Measurements from ENCODE around the gene GRP.

Gene GRP

DNA sequence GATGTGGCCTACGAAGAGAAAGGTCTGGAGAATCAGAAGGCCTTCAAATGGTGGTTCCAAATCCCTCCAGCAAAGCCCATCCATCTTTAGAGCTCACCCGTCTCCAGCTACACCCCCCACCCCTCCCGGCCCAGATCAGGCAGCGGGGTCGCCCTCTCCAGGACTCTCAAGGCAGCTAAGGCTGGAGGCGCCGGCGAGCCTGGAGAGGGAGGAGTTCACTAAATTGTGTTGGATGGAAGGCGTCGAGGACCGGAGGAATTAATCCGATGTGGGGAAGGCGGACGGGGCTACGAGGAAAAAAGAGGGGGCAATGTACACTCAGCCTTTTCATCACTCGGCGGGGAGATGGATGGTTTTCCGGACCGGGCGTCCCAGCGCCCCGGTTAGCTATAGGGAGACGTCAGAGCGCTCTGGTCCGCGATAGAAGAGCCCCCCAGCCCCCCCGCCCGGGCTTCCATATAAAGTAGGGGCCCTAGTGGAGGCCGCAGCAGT, at the start of gene GRP:
TSS of gene GRP (plus strand) at position 487 of the 492 bp plus-strand sequence. CDS start 108 bp downstream, outside the sequence.
- no peak for DNase-seq (ENCODE audit: low read depth)

DNA sequence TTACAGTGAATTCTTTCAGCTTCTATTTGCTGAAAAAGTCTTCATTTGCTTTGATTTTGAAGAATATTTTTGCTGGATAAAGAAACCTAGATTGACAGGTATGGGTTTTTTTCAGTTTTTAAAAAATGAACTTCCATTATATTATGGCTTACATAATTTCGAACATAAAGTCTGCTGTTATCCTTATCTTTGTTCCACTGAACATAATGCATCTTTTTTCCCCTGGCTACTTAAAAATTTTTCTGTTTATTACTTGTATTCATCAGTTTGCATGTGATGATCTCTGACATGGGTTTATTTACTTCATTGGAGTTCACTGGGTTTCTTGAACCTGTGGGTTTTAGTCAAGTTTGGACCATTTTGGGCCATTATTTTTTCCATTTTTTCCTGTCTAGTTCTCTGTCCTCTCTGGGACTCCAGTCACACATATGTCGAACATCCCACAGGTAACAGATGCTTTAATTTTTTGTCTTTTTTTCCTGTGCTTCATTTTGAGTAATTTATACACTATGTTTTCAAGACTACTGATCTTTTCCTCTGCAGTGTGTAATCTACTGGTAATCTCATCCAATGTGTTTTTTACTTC, 47.2 kb upstream of the GRP start:
- no peak for DNase-seq (ENCODE audit: low read depth)

DNA sequence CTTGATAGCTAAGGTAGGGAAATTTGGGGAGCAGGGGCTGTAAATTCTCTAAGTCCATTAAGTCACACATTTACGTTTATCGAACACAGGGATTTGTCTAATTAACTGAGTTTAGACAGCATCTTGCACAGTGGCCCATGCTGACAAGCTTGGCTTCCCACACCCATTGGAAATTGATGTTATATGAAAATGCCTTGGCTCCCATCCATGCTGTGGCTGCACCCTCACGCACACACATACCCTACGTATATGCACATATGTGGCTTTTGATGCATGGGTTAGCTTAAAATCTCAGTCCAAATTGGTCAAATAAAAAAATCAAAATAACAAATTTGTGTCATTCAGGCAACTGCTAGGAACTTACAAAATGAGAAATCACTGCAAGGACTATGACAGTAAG, 42.5 kb upstream of the GRP start:
- DNase-seq (ENCODE audit: low read depth) = no peak

DNA sequence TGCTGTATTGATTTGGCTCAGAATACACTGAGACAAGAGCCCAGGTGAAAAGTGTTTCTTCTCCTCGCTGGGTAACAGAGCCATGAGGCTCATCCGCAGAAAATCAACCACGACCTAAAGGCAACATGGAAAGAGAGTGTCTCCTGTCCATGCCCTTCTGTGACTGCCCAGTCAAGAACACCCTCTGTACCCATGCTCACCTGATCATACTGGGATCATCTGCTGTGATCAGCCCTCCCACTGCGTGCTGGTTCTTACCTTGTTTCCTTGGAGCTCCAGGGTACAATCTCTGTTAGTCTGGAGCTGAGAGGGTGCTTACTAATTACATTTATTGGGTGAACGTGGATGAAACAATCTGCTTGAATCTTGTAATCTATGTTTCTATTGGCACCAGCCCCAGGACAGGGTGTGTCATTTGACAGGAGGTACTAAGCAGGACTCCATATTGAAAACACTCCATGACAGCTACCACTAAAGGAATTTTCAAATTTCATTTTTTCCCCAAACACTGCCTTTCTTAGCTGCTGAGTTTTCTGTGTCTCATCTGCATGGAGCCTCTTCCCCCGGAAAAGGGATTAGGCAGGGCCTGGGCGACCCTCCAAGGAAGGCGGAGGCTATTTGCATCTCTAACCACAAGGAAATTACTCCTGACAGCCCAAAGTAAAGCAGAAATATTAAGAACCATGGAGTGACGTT, 39.7 kb upstream of the GRP start:
- no peak for DNase-seq (ENCODE audit: low read depth)

DNA sequence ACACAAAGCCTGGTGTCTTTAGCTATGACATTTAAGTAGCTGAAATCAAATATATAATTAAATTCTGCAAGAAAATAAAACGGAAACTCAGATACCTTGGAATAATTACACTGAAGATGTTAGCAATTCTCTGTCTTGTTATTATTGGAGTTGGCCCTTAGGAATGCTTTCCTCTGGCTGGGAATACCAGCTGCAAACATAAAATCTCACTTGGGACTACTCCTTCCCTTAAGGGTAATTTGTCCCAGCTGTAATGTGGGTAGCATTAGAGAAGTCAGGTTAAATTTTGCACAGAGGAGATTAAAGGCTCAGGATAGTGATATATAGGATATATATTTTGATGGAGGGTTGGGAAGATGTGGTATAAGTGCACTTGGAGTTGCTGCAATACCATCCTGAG, 37.3 kb upstream of the GRP start:
- DNase-seq (ENCODE audit: low read depth) = no peak

DNA sequence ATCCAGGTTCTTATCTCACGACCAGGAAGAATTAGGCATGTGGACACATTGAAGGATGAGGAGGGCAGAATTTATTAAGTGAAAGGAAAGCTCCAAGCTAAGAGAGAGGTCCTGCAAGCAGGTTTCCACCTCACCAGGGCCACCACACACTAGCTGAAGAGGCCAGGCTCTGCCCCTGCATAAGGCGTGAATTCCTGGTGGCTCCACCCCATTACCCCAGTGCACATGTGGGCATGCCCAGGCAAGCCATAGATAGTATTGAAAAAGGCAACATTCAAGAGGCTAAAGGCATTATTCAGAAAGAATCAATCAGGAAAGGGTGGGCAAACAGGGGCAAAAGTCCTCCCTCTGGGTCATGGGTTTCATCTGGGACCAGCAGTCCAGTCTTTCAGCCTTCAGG, 30.9 kb upstream of the GRP start:
- DNase-seq (ENCODE audit: low read depth) = no peak

DNA sequence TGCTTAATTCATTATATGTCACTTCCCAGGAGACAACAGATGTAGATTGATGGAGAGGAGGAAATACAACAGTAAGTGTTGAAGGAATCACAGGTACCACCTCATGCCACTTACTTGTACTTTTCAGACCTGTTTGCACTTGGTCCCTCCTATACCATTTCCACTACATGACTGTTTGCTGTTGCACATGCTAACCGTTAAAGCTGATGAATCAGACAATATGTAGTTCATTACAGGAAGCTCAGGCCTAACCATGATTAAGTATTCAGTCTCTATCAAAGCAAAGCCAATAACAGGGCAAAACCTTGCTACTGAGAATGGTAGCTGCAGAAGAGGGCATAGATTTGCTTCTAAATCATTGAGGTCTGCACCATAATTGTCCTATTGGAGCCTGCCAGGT, 30.2 kb upstream of the GRP start:
- no peak for DNase-seq (ENCODE audit: low read depth)

DNA sequence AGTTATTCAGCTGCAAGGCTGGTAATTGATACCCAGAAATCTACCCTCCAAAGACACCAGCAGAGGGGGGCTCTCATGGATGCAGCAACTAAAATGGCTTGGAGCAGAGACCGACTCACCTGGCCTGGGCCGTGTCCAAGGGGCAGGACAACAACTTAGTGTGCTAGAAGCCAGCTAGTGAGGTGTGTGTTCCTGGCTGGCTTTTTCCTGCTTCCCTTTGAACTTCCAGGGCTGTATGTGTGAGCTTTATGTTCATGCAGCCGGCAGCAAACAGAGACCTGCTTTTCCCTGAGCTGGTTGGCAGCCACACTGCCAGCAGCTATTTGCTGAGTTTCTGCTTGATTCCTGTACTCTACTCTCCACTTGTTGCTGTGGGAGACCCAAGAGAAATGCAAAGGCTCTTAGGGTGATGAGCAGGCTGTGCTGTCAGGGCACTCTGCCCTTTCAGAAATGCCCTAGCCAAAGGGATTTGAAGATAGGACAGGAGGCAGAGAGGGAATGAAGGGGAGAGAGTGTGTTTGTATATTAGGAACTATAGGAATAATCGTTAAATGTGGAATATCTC, 23.7 kb upstream of the GRP start:
- no peak for DNase-seq (ENCODE audit: low read depth)

DNA sequence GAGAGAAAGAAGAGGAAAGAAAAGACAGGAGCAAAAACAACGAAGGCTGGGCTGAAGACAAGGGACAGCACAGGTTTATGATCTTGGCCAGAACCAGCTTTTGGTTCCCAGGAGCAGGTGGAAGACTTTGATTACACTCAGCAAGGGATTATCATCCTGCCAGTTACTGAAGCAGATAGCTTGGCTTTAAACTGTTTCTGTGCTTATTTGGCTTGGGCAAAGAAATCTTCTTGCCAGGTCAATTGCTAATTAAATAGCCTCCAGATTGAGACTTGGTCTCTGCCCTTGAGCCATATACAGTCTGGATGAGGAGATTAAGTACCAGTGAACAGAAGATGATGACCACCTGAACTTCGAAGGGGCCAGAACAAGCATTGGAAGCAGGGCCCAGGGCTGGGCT, 22.3 kb upstream of the GRP start:
- no peak for DNase-seq (ENCODE audit: low read depth)

DNA sequence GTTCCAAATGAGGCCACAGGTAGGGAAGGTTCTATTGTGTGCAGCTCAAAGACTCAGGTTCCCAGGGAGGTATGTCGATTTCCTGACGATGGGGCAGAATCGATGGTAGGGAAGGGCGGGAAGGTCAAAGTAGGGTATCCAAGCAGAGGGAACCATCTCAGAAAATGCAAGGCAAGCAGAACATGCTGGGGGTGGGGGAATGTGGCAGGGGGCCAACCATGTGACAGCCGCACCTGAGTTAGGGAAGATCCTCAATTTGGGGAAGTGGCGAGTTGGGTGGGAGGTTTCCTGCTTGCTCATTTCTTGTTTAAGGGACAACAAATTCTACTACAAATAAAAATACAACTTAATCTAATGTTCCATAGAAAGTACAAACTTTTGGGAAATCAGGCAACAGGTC, 21.7 kb upstream of the GRP start:
- no peak for DNase-seq (ENCODE audit: low read depth)

DNA sequence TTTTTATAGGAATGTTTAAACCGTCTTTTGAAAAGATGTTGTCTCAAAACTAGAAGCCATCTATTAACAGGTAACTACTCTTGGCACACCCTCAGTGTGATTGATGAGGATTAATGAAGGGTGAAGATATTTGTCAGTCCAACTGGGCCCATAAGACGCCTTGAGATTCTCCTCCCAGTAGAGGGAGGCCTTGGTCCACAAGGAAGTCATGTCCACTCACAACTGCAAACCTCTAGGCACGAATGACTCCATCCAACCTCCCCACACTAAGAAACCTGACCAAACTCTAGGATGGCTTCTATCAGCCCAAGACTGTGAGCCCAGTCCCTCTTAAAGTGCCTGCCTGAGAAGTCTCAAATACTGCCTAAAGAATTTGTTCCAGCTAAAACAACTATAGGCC, 19.2 kb upstream of the GRP start:
- no peak for DNase-seq (ENCODE audit: low read depth)

DNA sequence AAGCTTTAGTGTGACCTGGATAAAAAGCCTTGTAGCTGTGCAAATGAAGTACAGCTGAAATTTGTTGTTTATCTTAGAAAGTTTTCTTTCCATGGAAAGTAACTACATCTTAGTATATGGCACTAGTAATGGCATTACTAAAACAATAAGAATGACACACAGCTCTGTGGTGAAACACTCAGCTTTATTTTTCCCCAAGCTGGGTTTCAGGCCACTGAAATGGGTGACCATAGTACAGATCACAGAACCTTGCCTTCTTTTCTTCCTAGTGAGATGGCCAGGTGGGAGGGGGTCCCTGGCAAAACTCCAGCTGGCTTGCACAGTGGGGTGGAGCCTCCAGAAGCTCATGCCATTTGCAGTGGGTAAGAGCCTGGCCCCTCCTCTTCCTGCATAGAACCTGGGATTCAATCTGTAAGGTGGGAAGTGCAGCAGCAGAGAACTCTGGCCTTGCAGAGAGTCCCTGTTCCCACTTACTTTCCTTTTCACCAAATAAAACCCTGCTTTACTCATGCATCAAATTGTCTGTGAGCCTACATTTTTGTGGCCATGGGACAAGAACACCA, 17.6 kb upstream of the GRP start:
- DNase-seq (ENCODE audit: low read depth) = no peak

DNA sequence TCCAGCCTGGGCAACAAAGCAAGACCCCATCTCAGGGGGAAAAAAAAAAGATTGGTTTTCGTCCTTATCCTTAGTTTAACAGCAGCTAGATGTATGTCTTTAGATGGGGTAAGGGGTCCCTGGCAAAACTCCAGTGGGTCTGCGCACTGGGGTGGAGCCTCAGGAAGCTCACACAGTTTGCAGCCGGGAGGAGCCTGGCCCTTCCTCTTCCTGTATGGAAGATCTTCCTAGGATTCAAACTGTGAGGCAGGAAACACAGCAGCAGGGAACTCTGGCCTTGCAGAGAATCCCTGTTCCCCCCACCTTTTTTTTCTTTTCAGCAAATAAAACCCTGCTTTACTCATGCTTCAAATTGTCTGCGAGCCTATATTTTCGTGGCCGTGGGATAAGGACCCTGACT, 12.5 kb upstream of the GRP start:
- no peak for DNase-seq (ENCODE audit: low read depth)

DNA sequence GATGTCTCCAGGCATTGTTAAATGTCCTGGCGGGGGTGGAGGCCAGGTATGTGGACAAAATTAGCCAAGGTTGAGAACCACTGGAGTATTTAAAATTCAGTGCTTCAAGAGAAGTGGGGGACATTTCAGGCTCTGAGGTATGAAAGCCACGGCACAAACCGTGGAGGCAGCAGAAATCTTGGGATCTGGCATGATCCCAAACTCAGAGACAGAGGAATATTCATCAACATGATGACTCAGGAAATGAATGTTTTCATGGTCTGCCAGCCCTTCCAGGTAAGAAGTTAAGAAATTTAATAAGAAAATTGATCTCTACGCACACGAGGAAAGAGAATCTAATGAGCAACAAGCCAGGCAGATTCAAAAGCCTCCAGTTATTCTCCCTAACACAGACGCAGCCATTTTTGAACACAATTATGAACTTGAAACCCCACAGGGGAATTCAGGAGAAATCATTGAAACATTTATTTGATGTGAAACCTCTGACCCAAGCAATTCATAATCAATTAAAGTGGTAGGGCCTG, 11.3 kb upstream of the GRP start:
- no peak for DNase-seq (ENCODE audit: low read depth)

DNA sequence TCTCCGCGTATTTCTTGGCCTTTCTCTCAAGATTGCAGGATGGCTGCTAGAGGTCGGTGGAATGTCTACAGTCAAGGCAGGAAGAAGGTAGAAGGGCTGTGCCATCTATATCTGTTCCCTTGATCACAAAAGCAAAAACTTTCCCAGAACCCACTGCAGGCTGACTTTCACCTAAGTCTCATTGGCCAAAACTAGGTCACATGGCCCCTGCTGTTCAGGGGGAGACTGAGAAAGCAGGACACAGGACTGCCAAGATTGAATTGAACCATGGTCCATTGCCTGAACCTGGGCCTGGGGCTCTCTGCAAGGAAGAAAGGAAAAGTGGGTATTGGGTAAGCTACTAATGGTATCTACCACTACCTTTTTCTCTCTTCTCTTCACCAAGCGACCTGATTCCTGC, 9.7 kb upstream of the GRP start:
- DNase-seq (ENCODE audit: low read depth) = no peak

DNA sequence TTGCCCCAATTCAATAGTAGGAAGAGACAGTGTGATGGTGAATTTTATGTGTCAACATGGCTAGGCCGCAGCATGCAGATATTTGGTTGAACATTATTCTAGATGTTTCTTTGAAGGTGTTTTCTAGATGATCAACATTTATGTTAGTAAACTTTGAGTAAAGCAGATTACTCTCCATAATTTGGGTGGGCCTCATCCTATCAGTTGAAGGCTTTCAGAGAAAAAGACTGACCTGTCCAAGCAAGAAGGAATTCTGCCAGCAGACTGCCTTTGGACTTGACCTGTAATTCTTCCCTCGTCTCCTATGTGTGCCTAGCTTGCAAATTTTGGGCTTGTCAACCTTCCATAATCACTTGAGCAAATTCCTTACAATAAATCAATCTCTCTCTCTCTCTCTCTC, 8.3 kb upstream of the GRP start:
- DNase-seq (ENCODE audit: low read depth) = no peak

DNA sequence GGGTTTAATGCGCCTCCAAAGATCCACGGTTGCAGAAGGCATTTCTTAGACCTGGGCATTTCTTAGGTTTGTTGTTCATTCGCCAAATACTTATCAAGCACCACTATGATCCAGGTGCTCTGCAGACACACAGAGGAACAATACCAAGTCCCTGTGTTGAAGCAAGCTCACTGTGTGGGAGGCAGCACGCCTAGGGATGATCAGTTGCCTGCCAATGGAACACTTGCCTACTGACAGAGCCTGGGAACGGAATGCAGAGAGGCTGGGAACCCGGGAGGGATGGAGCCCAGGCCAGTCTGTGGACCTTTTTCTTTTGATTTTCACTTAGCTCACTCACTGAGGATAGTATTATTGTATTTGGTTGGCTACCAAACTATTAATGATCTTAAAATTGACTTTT, 1.9 kb upstream of the GRP start:
- no peak for DNase-seq (ENCODE audit: low read depth)

DNA sequence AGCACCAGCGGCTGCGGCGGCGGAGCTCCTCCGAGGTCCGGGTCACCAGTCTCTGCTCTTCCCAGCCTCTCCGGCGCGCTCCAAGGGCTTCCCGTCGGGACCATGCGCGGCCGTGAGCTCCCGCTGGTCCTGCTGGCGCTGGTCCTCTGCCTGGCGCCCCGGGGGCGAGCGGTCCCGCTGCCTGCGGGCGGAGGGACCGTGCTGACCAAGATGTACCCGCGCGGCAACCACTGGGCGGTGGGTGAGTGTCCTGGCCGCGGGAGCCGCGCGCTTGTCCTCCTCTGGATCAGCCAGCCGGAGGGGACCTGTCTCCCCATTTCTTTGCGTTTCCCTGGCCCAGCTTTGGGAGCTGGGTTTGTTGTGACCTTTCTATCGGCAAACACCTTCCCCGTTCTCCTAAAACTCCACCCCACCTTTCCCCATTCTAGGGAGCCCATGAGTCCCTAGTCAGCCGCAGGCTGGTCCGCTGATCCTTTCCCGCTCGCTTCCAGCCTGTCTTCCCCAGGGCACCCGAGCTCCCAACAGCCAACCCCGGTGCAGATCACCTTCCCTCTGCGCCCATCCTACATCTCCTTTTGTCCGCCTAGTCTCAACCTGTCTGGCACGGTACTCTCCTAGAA, 316 bp downstream of the GRP start:
- DNase-seq (ENCODE audit: low read depth) = no peak

DNA sequence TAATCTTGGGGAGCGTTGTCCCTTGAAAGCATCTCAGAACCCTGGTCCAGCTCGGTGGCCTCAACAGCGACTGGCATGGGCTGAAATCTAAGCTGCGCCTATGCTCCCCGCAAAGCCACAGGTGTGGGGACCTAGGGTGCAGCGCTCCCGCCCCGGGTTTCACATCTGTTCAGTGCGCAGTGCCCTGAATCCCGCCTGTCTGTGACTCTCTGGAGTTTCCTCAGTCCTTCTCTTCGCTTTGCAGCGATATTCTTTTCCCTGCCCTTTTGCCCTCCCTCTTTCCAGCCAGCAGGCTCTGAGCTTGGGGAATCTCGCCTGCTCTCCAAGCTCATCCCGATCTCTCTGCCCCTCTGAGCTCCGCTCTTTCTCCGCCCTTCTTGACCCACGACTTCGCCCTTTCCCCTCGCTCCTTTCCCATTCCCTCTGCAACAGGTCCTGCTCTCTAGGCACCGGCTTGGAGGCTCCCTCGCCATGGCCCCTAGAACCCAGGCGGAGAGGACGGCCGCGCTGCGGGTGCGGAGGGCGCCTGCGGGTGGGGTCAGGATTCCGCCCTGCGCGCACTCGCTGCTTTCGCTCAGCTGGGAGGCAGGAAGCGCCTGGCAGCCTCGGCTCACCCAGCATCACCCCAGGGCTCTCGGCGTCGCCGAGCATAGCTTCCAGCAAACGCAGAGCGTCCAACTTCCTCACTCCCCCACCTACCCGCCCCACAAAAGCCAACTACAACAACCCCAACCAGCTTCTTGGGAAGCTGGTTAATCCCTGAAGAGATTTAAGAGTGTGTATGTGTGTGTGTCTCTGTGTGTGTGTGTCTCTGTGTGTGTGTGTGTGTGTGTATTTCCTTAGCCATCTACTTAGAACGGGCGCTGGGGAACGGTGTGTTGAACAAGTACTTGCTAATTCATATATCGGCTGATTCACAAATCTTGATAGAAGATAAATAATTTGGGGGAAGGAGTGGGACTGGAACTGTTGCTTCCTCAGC, 1.1 kb downstream of the GRP start:
- DNase-seq (ENCODE audit: low read depth) = no peak

DNA sequence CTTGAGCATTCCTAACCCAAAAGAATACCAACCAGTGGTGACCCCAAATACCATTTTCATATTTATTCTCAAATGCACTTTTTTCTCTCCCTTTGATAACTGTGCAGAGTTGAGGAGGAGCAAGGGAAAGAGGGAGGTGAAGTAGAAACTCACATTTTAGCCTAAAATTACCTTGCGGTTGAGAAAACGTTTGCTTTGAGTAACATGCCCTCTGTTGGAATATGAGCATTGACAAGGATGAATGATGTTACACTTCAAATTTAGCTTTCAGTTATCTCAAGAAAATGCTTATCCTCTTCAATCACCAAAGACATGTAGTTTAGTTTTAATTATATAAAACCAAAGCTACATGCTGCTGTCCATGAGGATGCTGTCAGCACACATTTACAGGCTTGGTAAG, 2.4 kb downstream of the GRP start:
- DNase-seq (ENCODE audit: low read depth) = no peak

DNA sequence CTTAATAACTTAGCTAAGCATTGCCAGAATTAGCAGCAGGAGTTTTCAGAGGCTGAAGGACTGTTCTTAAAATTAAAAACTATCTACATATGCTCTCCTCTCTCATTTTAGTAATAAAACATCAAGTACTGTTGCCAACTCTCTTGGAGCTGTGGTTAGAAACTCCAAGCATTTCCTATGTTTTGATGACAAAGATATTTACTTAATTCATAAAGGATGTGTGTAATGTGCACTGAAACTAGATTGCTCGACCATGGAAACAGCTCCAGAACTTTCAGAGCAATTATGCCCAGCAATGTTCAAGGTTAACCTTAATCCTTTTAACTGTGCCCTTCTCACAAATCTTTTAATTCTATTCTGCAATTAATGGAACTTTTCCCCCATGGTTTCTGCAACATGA, 8.4 kb downstream of the GRP start:
- DNase-seq (ENCODE audit: low read depth) = no peak

DNA sequence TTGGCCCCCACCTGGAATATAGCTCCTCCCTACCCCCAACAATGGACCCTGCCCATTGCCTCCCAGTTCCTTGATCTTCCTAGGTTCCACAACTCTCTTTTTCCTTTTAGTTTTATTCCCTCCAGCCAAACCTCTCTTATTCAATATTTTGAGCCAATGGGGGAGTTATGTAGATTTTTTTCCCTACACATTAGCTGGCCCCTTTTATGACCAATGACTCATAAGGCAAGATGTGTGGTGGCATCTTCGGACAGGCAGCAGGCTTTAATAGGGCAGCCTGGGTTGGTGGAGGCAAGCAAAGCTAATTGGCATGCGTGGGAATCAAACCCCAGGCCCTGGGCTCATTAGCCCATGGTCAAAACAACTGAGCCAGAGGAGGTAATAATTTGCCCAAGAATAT, 9.2 kb downstream of the GRP start:
- DNase-seq (ENCODE audit: low read depth) = no peak
